Smooth muscle cell of trachea (primary cell): ENCODE data around the gene C1QTNF9B. TPM values are rescaled to one million over a fixed set of nuclear protein-coding genes. Genes with fewer than 3 reads are reported as not detected.

Experiments used
- total RNA-seq: library from RNA; depleted of rRNA; stranded (reverse); fragments of >200 nt; gene quantifications from 2 replicates; pipeline ENCODE4 v1.2.1, GENCODE V29; 2014

C1QTNF9B gene
- total RNA-seq, result 0.33 and 0.44 TPM in 2 replicates

DNA sequence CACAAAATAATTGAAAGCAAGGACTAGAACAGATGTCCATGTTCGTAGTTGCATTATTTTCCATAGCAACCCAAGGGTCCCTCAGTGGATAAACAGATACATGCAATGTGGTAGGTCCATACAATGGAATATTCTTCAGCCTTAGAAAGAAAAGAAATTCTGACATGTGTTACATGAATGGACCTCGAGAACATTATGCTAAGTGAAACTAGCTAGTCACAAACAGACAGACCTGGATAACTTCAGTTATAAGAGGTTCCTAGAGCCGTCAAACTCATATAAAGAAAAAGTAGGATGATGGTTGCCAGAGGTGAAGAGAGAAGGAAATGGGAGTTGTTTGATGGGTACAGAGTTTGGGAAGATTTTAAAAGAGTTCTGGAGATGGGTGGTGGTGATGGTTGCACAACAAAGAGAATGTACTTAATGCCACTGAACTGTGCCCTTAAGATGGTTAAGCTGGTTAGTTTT, at the start of gene C1QTNF9B:
Gene C1QTNF9B, minus strand, starts transcription at position 51 of the 468 bp plus-strand sequence.

GRCh38 chr13:23888658-23889614, 8.4 kb downstream of the C1QTNF9B start, which contains the start of gene MIPEP:
Gene MIPEP (minus strand): TSS chr13:23889400. CDS start chr13:23889320, 80 bp downstream.

Other genes starting within 250 kb of the C1QTNF9B start
- gene MIPEP, start 8.1 kb downstream of the C1QTNF9B start, total RNA-seq, result 45.0 and 46.3 TPM in 2 replicates